ES-I3 (cell line): ENCODE results near the gene ANXA3.

Source experiments
- H3K36me3 ChIP-seq: 2 replicates; pipeline ENCODE4 v1.6.1; 2013; ENCODE audit warnings: mild to moderate bottlenecking, low read length, control low read depth, moderate library complexity; ENCODE audit not compliant: insufficient read depth
- H3K4me1 ChIP-seq: 2 replicates; pipeline ENCODE4 v1.6.1; 2013; ENCODE audit warnings: mild to moderate bottlenecking, control low read depth, low read length; ENCODE audit not compliant: insufficient read depth
- H3K9ac ChIP-seq: 2 replicates; pipeline ENCODE4 v1.6.1; 2013; ENCODE audit warnings: low read depth, mild to moderate bottlenecking, low read length, moderate library complexity
- H3K9me3 ChIP-seq: 2 replicates; pipeline ENCODE4 v1.6.1; 2013; ENCODE audit warnings: mild to moderate bottlenecking, low read length, moderate library complexity; ENCODE audit not compliant: control insufficient read depth, insufficient read depth

ANXA3 gene

DNA sequence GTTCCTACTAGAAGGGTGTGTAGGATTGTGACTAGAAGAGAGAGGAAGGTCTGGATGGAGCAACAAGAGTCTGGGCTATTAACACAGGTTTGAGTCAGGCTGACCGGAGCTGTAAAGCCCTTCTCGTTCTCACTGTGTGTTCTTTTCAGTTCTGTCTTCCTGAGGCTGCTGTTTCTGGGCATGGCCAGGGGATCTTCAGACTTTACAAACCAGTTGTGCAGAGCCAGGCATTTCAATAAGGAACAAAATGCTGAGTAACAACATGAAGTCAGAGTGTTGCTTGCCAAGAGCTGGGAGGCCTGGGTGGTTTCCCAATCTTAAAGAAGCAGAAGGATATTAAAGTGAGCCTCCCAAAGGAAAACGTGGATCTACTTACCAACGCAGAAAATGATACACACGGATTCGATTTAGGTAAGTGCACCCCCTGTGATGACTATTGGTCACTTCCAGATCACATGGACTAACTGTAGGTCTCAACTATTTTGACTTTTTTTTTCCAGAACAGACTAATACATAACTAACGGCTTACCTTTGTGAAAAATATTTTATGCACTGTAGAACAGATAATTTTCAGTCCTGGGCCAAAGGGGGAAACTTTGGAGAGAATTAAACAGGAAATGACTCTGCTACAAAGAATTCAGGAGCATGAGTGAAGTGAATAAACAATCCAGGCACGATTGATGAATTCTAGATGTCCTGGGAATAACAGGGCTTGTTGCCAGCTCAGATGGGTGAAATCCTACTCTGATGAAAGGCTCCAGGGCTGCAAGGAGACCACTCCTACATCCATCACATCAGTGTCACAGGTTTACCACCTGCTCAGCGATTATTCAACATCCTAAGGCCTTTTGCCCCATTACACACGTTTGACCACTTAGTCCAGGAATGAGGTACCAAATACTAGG lies 94.5 kb downstream of the ANXA3 start:
- Histone ChIP-seq H3K9me3 (no peaks in the 10 kb centered on the region), H3K36me3 (no peaks in the 10 kb centered on the region), H3K4me1 (peaks cover 13% of the 10 kb centered on the region), H3K9ac (no peak overlapping the region)

- no peaks in the 10 kb centered on the region for H3K9me3 ChIP-seq
- H3K9ac ChIP-seq: no peak overlapping the region
- no peaks in the 10 kb centered on the region for H3K36me3 ChIP-seq
- H3K4me1 ChIP-seq: peaks cover 13% of the 10 kb centered on the region
These were observed 95.7 kb downstream of the ANXA3 start for GRCh38 chr4:78647272-78647671.

DNA sequence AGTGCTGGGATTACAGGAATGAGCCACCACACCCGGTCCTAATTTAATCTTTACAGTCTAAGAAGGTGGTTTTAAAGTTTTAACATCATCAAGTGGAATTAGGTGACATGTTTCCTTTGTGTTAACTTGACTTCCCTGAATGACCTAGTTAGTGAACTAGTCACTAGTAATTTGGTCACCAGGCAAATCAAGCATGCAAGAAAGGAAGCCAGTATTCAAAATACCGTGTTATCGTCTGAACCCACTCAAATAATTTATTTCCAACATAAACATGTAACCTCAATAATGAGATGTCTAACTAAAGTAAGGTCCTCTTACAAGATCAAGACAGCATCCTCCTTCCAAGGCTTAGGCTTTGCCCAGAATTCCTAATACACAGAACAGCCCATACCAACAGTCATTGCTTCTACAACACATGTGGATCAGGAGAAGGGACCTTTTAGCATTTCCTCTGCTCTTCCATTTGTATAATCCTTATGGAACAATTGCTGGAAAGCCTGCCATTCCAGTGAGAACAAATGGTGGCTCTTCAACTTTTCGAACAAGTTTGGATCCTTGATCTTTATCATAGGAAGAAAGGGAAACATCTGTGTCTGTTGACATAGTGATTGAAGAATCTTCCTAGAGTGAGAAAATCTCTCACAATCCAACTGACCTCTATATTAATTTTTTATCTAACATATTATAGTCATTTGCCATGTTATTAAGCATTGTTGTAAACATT lies 97.2 kb downstream of the ANXA3 start:
- Histone ChIP-seq H3K9ac (no peak overlapping the region), H3K36me3 (no peaks in the 10 kb centered on the region), H3K9me3 (no peaks in the 10 kb centered on the region), H3K4me1 (peaks cover 13% of the 10 kb centered on the region)

DNA sequence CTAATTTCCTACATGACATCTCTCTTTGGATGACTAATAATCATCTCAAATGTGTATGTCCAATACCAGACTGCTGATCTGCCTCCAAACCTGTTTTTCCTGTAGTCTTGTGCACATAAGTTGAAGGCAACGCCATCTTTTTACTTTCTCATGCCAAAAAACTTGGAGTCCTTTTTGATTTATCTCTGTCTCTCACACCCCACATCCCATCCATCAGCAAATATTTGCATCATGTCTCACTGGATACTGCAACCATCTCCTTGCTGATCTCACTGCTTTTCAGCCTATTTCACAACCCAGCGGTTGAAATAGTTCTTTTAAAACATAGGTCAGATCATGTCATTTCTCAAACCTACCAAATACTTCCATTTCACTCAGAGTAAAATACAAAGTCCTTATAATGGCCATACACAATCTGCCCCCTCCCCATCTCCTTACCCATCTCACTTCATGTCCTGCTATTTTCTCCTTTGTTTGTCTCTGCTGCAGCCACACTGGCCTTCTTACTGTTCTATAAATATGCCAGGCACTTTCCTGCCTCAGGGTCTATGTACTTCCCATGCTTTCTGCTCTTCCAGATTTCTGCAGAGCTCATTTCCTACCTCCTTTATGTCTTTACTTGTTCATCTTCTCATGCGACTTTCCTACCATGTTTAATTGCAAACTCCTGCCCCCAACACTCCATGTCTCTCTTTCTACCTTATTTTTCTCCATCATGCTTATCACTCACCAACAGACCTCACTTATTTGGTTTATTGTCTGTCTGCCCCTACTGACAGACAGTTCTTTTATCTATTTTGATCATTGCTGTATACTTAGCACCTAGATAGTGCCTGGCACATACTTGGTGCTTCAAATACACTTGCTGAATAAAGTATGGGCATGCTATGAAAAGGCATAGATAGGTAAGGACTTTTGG lies 98.8 kb downstream of the ANXA3 start:
- Histone ChIP-seq H3K4me1 (peaks cover 13% of the 10 kb centered on the region), H3K9me3 (no peaks in the 10 kb centered on the region), H3K36me3 (no peaks in the 10 kb centered on the region), H3K9ac (no peak overlapping the region)

DNA sequence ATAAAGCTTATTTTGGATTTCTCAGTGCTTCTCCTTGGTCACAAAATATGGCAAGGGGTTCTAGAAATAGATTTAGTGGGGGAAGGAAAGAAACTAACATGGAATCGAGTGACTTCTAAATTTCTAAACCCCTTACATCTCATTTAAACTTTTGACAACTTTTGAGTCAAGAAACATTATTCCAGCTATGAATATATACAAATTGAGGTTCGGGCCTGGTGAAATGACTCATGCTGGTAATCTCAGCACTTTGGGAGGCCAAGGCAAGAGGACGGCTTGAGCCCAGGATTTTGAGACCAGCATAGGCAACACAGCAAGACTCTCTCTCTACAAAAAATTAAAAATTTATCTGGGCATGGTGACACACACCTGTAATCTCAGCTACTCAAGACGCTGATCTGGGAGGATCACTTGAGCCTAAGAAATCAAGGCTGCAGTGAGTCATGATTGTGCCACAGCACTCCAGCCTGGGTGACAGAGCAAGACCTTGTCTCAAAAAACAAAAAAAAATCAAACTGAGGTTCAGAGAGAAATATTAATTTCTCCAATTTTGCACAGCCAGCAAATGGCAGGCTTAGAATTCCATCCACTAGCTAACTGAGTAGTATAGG lies 99.8 kb downstream of the ANXA3 start:
- H3K36me3 ChIP-seq: no peaks in the 10 kb centered on the region
- H3K9ac ChIP-seq: no peak overlapping the region
- H3K4me1 ChIP-seq: 0 out of 2 replicates have a peak, but pooled peaks cover 3% of the 10 kb centered on the region
- no peaks in the 10 kb centered on the region for H3K9me3 ChIP-seq

- Histone ChIP-seq H3K4me1 (0 out of 2 replicates have a peak, but pooled peaks cover 3% of the 10 kb centered on the region), H3K36me3 (no peaks in the 10 kb centered on the region)
These were observed 100.8 kb downstream of the ANXA3 start for GRCh38 chr4:78652282-78652876.

DNA sequence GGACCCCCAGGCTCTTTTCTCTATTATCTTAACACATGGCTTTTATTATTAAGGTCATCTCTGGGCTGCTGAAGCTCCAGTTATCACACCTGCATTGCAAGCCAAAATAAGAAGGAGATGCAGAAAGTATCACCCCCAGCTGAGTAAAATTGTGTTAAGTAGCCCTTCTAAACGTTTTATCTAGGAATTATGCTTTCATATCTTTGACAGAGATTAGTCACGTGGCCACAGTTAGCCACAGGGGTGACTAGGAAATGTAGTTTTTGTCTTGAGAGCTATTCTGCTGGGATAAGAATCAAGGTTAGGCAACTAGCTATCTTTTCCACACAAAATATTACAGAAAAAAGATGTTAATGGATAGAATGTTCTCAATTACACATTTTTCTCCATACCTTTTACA lies 102.1 kb downstream of the ANXA3 start:
- no peaks in the 10 kb centered on the region for H3K9me3 ChIP-seq
- H3K9ac ChIP-seq: peak overlapping the region; percentile 21; the same call in 1 of the 2 replicates
- H3K36me3 ChIP-seq: no peaks in the 10 kb centered on the region
- 0 out of 2 replicates have a peak, but pooled peaks cover 3% of the 10 kb centered on the region for H3K4me1 ChIP-seq

More at GRCh38 chr4:78652282-78652876, 100.8 kb downstream of the ANXA3 start:
- Histone ChIP-seq H3K9me3 (no peaks in the 10 kb centered on the region), H3K9ac (no peak overlapping the region)

DNA sequence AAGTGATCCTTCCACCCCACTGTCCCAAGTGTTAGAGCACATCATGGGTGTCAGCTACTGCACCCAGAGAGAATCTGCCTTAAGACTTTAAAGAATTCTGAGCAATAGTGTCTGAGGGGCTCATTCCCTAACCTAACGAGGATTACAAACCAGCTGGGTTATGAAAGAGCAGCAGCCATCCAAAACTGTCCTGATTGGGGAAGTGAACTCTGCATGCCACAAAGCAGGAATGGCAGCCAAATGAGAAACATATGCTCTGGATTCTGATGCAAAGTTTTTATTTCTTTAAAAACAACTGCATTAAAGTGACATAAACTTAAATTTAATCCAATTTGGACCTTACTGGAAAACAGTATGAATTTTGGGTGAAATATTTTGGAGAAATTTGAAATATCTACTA lies 103.2 kb downstream of the ANXA3 start:
- Histone ChIP-seq H3K4me1 (0 out of 2 replicates have a peak, but pooled peaks cover 3% of the 10 kb centered on the region), H3K9ac (no peak overlapping the region), H3K9me3 (no peaks in the 10 kb centered on the region), H3K36me3 (no peaks in the 10 kb centered on the region)

DNA sequence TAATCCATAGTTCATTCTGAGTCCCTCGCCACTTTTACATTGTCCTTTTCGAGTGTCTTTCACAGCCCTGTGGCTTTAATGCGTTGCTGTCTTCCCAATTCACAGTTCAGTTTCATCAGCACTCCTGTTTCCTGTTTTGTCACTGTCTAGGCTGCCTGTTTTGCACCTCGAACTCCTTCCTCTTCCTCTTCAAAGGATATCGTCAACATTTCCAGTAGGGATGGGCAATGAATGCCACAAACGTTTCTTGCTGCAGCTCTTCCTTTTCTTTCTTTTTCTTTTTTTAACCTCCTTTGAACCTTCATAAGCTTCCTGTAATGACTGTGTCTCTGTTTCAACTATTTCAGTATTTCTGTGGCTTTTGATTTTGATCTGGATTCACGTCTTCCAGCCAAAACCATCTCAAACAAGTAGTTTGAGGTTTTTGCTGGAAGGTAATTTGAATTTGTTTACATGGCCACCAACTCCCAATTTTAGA lies 105.4 kb downstream of the ANXA3 start:
- no peak overlapping the region for H3K9ac ChIP-seq
- H3K9me3 ChIP-seq: no peaks in the 10 kb centered on the region
- H3K36me3 ChIP-seq: no peaks in the 10 kb centered on the region
- peaks cover 9% of the 10 kb centered on the region for H3K4me1 ChIP-seq

- Histone ChIP-seq H3K36me3 (no peaks in the 10 kb centered on the region), H3K4me1 (peaks cover 13% of the 10 kb centered on the region)
These were observed 107.7 kb downstream of the ANXA3 start for GRCh38 chr4:78659264-78659663.

DNA sequence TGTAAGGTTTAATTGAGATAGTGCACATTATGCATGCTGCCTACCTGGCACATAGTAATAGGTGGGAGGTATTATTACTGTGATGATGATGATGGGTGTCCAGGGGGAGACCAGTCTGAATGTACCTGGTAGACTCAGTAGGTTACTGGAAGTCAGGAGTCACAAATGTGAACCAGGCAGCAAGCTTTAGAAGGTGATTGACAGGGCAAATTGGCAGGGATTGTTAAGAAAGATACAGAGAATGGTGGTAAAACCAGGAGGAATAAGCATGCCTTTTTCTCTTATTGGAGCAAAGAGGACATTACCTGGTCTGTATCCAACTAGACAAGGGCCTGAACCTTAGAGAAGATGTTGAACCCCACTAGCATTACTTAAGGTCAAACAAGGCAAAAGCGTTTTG lies 108.1 kb downstream of the ANXA3 start:
- H3K4me1 ChIP-seq: peaks cover 13% of the 10 kb centered on the region
- no peaks in the 10 kb centered on the region for H3K36me3 ChIP-seq
- no peak overlapping the region for H3K9ac ChIP-seq
- no peaks in the 10 kb centered on the region for H3K9me3 ChIP-seq

More at GRCh38 chr4:78659264-78659663, 107.7 kb downstream of the ANXA3 start:
- H3K9me3 ChIP-seq: no peaks in the 10 kb centered on the region
- no peak overlapping the region for H3K9ac ChIP-seq
